MCF 10A (cell line): ENCODE results near the gene OR5B21. TPM values are rescaled to one million over a fixed set of nuclear protein-coding genes. Genes with fewer than 3 reads are reported as not detected.

Experiments used
- BruUV-seq: library from RNA; stranded (reverse); fragments of 400-500 nt; replicated peaks from 2 replicates; lab custom pipeline; 2021; lab: Mats Ljungman, UMichigan
- CTCF ChIA-PET: fragments of 300-600 bp; sonication (Branson Sonifier 250); formaldehyde crosslinking; extraction: SDS; loops from one replicate; lab custom pipeline; 2021; ENCODE audit warnings: antibody characterized with exemption, inconsistent platforms; lab: Yijun Ruan, JAX
- POLR2A ChIA-PET: fragments of 300-600, 350-650 bp; sonication (Branson Sonifier 250); formaldehyde crosslinking; extraction: SDS; loops from one replicate; lab custom pipeline; 2020; ENCODE audit warnings: antibody characterized with exemption, inconsistent platforms; lab: Yijun Ruan, JAX
- DNase-seq: peaks from one replicate; pipeline ENCODE4 v3.0.0-alpha.2; 2018; ENCODE audit not compliant: unreplicated experiment
- H3K27ac Mint-ChIP-seq: one replicate; pipeline ENCODE4 v1.8.0; 2022; ENCODE audit warnings: mild to moderate bottlenecking, low read depth, mixed read lengths; ENCODE audit not compliant: unreplicated experiment
- H3K27me3 Mint-ChIP-seq: one replicate; pipeline ENCODE4 v1.8.0; 2022; ENCODE audit warnings: mixed read lengths; ENCODE audit not compliant: insufficient read depth, unreplicated experiment
- H3K36me3 Mint-ChIP-seq: one replicate; pipeline ENCODE4 v1.8.0; 2022; ENCODE audit warnings: mild to moderate bottlenecking, moderate library complexity, mixed read lengths; ENCODE audit not compliant: insufficient read depth, unreplicated experiment
- H3K4me1 Mint-ChIP-seq: one replicate; pipeline ENCODE4 v1.8.0; 2022; ENCODE audit warnings: mixed read lengths; ENCODE audit not compliant: insufficient read depth, unreplicated experiment
- H3K4me3 Mint-ChIP-seq: one replicate; pipeline ENCODE4 v1.8.0; 2022; ENCODE audit warnings: mild to moderate bottlenecking, moderate library complexity, mixed read lengths; ENCODE audit not compliant: unreplicated experiment
- H3K9me3 Mint-ChIP-seq: one replicate; pipeline ENCODE4 v1.8.0; 2022; ENCODE audit warnings: mixed read lengths; ENCODE audit not compliant: unreplicated experiment
- intact Hi-C: fragments of 100-400 bp; cut with micrococcal nuclease; formaldehyde crosslinking; loops from 2 replicates; pipeline ENCODE4 v1.14.1; 2022
- total RNA-seq: library from RNA; stranded (reverse); gene quantifications from 2 replicates; pipeline ENCODE4 v1.2.3, GENCODE V29; 2022
- TF ChIP-seq, protein P1 (sequence below): fragments of 200-600 bp; IDR thresholded peaks from one replicate; pipeline ENCODE4 v1.8.0; 2022; ENCODE audit warnings: antibody characterized with exemption, mild to moderate bottlenecking; ENCODE audit not compliant: unreplicated experiment

Gene OR5B21
- total RNA-seq, 1 experiment from 2014 or later = not detected

DNA sequence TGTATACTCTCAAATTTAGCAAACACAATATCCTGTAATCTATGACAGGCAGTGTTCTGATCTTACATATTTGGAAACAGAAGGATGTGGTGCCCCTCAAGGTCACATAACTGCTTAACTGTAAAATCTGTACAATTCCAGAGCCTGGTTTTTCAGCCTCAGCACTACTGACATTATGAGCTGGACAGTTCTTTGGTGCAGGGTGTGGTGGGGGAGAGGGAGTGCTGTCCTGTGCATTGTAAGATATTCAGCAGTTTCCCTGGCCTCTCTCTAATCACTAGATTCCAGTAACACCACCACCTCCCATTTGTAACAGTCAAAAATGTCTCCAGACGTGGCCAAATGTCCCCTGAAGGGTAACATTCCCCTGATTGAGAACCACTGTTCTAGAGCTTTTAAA, 1.8 kb upstream of the OR5B21 start:
- intact Hi-C loops = loop anchor here (5.0 to 10.0 kb wide), 6 partner anchors 222 to 1162 kb away; partner anchors contain the start of genes BTBD18, SMTNL1 and TIMM10
- Mint-ChIP-seq H3K4me1 (peaks cover 5% of the 10 kb centered on the region), H3K36me3 (no peaks in the 10 kb centered on the region), H3K27me3 (no peaks in the 10 kb centered on the region), H3K9me3 (no peaks in the 10 kb centered on the region), H3K4me3 (no peak overlapping the region), H3K27ac (no peak overlapping the region)
- ChIA-PET CTCF (interaction anchor here (0.5 to 1.9 kb wide), 5 partner anchors 14 to 1159 kb away, joined by 3 to 9 read pairs (median 4); no protein-coding TSS in a partner anchor), POLR2A (no interaction called here)
- TF ChIP-seq, protein P1, sequence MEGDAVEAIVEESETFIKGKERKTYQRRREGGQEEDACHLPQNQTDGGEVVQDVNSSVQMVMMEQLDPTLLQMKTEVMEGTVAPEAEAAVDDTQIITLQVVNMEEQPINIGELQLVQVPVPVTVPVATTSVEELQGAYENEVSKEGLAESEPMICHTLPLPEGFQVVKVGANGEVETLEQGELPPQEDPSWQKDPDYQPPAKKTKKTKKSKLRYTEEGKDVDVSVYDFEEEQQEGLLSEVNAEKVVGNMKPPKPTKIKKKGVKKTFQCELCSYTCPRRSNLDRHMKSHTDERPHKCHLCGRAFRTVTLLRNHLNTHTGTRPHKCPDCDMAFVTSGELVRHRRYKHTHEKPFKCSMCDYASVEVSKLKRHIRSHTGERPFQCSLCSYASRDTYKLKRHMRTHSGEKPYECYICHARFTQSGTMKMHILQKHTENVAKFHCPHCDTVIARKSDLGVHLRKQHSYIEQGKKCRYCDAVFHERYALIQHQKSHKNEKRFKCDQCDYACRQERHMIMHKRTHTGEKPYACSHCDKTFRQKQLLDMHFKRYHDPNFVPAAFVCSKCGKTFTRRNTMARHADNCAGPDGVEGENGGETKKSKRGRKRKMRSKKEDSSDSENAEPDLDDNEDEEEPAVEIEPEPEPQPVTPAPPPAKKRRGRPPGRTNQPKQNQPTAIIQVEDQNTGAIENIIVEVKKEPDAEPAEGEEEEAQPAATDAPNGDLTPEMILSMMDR = no peak
- BruUV-seq = no TSS peak
- DNase-seq = no peak

DNA sequence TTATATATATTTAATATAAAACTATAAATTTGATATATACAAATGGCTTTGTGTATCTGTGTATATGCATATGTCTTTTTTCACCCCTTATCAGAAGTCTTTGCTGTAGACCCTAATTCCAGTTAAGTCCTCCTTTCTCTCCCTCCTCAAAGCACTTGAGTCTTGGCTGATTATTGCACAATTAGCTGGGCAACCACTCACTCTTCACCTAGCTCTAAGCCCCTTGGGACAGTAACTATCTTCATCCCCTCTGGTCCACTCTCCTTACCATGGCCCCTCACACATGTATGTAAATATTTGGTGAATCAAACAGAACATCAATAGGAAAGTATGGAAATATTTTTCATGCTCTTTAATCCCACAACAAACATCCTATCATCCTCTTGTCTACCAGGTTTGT, 909 bp upstream of the OR5B21 start:
- BruUV-seq = no TSS peak
- no peak for DNase-seq
- Mint-ChIP-seq H3K4me3 (no peak overlapping the region), H3K4me1 (peaks cover 3% of the 10 kb centered on the region), H3K9me3 (no peaks in the 10 kb centered on the region), H3K36me3 (no peaks in the 10 kb centered on the region), H3K27me3 (no peaks in the 10 kb centered on the region), H3K27ac (no peak overlapping the region)
- intact Hi-C loops = no loop called here
- ChIA-PET POLR2A (interaction anchor here (0.8 to 1.5 kb wide), 2 partner anchors 9 to 1052 kb away, joined by 3 to 4 read pairs; no protein-coding TSS in a partner anchor), CTCF (interaction anchor here (0.6 to 1.9 kb wide), 6 partner anchors 9 to 1073 kb away, joined by 3 to 9 read pairs (median 4); no protein-coding TSS in a partner anchor)
- TF ChIP-seq, protein P1 = no peak

DNA sequence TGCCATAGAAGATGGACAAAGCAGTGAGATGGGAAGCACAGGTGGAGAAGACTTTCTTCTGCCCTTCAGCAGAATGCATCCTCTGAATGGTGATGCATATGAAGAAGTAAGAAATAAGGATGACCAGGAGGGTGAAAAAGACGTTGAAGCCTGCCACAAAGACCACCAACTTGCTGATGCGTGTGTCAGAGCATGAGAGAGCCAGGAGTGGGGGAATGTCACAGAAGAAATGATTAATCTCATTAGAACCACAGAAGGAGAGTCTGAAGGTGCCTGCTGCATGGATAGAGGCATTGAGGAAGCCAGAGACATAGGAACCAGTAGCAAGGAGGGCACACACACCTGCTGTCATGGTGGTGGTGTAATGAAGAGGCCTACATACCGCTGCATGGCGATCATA, 550 bp downstream of the OR5B21 start:
- no peak overlapping the region for H3K27ac Mint-ChIP-seq
- ChIA-PET POLR2A (no interaction called here), CTCF (interaction anchor here (1.0 to 2.0 kb wide), 2 partner anchors 9 to 16 kb away, joined by 3 to 4 read pairs; no protein-coding TSS in a partner anchor)
- no peaks in the 10 kb centered on the region for H3K4me1 Mint-ChIP-seq
- no TSS peak for BruUV-seq
- H3K9me3 Mint-ChIP-seq = no peaks in the 10 kb centered on the region
- no peak overlapping the region for H3K4me3 Mint-ChIP-seq
- no peaks in the 10 kb centered on the region for H3K27me3 Mint-ChIP-seq
- intact Hi-C loops = no loop called here
- H3K36me3 Mint-ChIP-seq = no peaks in the 10 kb centered on the region
- no peak for DNase-seq
- TF ChIP-seq, protein P1 = no peak

DNA sequence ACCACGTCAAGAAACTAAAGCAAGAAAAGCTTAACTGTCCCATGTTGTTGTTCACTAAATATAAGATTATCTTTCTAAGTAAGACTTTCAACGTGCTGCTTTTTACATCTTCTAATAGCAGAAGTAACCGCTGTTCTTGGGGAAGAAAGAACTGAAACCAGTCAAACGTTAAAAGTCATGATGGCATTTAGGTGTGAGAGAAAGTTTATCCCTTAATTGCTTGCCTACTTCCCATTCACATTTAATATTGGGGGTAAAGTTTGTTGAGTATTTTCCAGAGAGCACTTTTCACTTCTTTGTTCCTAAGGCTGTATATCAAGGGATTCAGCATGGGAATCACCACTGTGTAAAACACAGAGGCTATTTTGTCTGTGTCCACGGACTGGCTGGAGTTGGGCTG, 970 bp downstream of the OR5B21 start:
- Mint-ChIP-seq H3K27ac (no peak overlapping the region), H3K4me1 (no peaks in the 10 kb centered on the region), H3K9me3 (no peaks in the 10 kb centered on the region), H3K4me3 (no peak overlapping the region), H3K36me3 (no peaks in the 10 kb centered on the region), H3K27me3 (no peaks in the 10 kb centered on the region)
- TF ChIP-seq, protein P1 = no peak
- intact Hi-C loops = no loop called here
- ChIA-PET CTCF (interaction anchor here (2.0 kb wide), 1 partner anchor 17 kb away, joined by 4 read pairs; no protein-coding TSS in a partner anchor), POLR2A (no interaction called here)
- DNase-seq = no peak
- BruUV-seq = no TSS peak
